IPS DF 6.9 (cell line): Measurements from ENCODE around the gene UBE2I.

Source experiments
- DNase-seq: peaks from one replicate; pipeline ENCODE4 v3.0.0-alpha.2; 2013; ENCODE audit warnings: low read depth, low spot score
- H3K27ac ChIP-seq: one replicate; pipeline ENCODE4 v1.5.1; 2013; ENCODE audit warnings: low read length, control low read depth
- H3K27me3 ChIP-seq: 2 replicates; pipeline ENCODE4 v1.6.1; 2013; ENCODE audit warnings: mild to moderate bottlenecking, low read length; ENCODE audit not compliant: control insufficient read depth, insufficient read depth
- H3K36me3 ChIP-seq: 2 replicates; pipeline ENCODE4 v1.6.1; 2013; ENCODE audit warnings: low read length; ENCODE audit not compliant: control insufficient read depth, insufficient read depth
- H3K4me1 ChIP-seq: 2 replicates; pipeline ENCODE4 v1.6.1; 2013; ENCODE audit warnings: low read length; ENCODE audit not compliant: control insufficient read depth, insufficient read depth
- H3K4me3 ChIP-seq: 2 replicates; pipeline ENCODE4 v1.5.1; 2013; ENCODE audit warnings: mild to moderate bottlenecking, low read length
- H3K9me3 ChIP-seq: 2 replicates; pipeline ENCODE4 v1.6.1; 2013; ENCODE audit warnings: low read length, inconsistent platforms; ENCODE audit not compliant: control insufficient read depth, insufficient read depth
- WGBS: extraction: QIAGEN DNeasy Blood & Tissue Kit; methylation state at CpG from one replicate; pipeline ENCODE4 v1.1.7; 2013; ENCODE audit warnings: mixed read lengths, missing lambda C conversion rate; ENCODE audit not compliant: insufficient read length, insufficient coverage; 5-methylcytosine and 5-hydroxymethylcytosine counted together

The UBE2I gene

GRCh38 chr16:1363501-1364041 is 54.1 kb downstream of the UBE2I start:
- no peaks in the 10 kb centered on the region for H3K9me3 ChIP-seq
- H3K4me3 ChIP-seq: no peak overlapping the region
- DNase-seq: no peak
- no peaks in the 10 kb centered on the region for H3K27me3 ChIP-seq
- WGBS: no CpG with 5 or more reads among the region's 18 CpGs
- no peaks in the 10 kb centered on the region; the same call in 1 of the 2 replicates for H3K4me1 ChIP-seq
- no peak overlapping the region for H3K27ac ChIP-seq
- H3K36me3 ChIP-seq: peaks cover 39% of the 10 kb centered on the region

DNA sequence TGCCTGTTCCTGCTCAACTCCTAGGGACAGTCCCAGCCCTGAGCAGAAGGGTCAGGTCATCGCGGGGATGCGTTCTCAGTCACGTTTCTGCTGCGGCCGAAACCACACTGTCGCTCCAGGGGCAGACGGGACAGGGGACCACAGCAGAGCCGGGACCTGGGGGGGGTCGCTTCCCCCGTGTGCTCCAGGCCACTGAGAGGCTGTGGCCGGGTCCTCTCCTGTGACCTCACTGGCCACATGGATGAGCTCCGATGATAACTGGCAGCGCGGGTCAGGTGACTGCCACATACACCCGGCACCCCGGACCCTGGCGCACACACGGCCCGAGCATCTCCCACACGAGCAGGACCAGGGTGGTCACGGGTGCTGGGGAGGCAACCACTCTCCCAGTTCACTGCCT is 55.1 kb downstream of the UBE2I start:
- Histone ChIP-seq H3K27me3 (no peaks in the 10 kb centered on the region), H3K36me3 (peaks cover 39% of the 10 kb centered on the region), H3K27ac (no peak overlapping the region), H3K9me3 (no peaks in the 10 kb centered on the region), H3K4me1 (no peaks in the 10 kb centered on the region; the same call in 1 of the 2 replicates), H3K4me3 (no peak overlapping the region; the same call in 1 of the 2 replicates)
- no peak for DNase-seq
- no CpG with 5 or more reads among the region's 22 CpGs for WGBS

GRCh38 chr16:1366060-1366711 is 56.8 kb downstream of the UBE2I start:
- Histone ChIP-seq H3K9me3 (no peaks in the 10 kb centered on the region), H3K4me1 (no peaks in the 10 kb centered on the region; the same call in 1 of the 2 replicates), H3K27ac (no peak overlapping the region), H3K4me3 (no peak overlapping the region; the same call in 1 of the 2 replicates), H3K27me3 (no peaks in the 10 kb centered on the region), H3K36me3 (peaks cover 43% of the 10 kb centered on the region)
- DNase-seq: no peak
- no CpG with 5 or more reads among the region's 29 CpGs for WGBS

- WGBS: no CpG with 5 or more reads among the region's 24 CpGs
- Histone ChIP-seq H3K9me3 (no peaks in the 10 kb centered on the region), H3K36me3 (peaks cover 46% of the 10 kb centered on the region), H3K4me1 (no peaks in the 10 kb centered on the region; the same call in 1 of the 2 replicates), H3K27ac (no peak overlapping the region), H3K27me3 (no peaks in the 10 kb centered on the region), H3K4me3 (no peak overlapping the region)
- no peak for DNase-seq
These were observed 57.4 kb downstream of the UBE2I start for GRCh38 chr16:1366712-1367299.

DNA sequence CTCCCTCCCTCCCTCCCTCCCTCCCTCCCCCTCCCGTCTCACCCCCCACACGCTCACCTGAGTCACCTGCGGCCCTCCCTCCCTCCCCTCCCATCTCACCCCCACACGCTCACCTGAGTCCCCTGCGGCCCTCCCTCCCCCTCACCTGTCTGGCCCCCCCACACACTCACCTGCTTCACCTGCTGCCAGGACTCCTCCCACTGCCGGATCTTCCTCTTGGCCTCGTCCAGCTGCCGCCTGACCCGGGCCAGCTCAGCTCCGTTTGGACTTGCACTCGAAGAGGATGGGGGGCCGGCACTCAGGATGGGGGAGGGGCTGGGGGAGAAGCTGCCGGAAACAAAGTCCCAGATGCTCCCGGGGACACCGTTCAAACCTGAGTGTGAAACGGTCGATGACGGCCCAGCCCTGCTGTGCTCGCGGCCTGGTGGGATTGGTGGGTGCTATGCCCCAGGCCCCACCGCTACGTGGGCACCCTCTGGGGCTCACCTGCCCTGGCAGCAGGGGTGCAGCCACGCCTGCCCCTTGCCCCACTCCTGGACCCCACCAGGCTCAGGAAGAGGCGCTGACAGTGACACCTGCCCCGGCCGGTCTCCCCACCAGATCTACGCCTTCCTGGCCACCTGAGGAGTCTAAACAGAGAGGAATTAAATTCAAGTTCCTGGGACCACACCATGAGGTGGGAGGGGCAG is 58.2 kb downstream of the UBE2I start:
- Histone ChIP-seq H3K9me3 (no peaks in the 10 kb centered on the region), H3K27ac (no peak overlapping the region), H3K4me1 (no peaks in the 10 kb centered on the region; the same call in 1 of the 2 replicates), H3K36me3 (peaks cover 40% of the 10 kb centered on the region), H3K27me3 (no peaks in the 10 kb centered on the region), H3K4me3 (no peak overlapping the region)
- DNase-seq: no peak
- no CpG with 5 or more reads among the region's 27 CpGs for WGBS

DNA sequence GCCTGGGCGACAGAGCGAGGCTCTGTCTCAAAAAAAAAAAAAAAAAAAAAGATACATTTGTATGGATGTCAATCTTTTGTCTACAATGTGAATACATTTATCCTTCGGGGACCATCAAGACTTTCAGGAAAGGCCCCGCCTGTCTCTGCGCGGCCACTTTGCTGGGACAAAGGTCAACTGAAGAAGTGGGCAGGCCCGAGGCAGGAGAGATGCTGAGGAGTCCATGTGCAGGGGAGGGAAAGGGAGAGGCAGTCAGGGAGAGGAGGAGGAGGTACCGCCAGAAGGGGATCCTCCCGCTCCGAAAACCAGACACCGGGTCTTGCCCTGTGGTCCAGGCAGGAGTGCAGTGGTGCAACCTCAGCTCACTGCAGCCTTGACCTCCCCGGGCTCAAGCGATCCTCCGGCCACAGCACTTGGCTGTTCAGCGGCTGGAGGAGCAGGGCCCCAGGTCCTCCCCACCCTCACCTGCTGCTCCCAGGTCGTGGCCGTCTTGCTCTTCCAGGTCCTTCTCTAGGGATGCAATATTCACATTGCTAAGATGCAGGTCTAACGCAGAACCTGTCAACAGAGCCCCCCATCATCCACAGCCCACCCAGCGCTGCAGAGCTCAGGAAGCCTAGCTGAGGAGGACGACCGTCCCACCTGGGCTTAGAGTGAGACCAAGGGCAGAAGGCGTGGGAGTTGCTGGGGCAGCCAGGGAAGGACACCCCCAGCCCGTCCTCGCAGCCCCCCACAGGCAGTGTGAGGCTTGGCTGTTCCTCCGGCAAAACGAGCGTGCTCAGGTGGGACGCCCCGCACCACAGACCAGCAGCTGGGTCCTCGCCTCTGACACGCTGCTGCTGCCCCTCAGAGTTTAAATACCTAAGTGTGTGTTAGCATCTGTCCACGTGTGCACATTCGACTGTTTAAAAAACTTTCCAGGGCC is 61.9 kb downstream of the UBE2I start:
- Histone ChIP-seq H3K27me3 (no peaks in the 10 kb centered on the region), H3K4me1 (no peaks in the 10 kb centered on the region; the same call in 1 of the 2 replicates), H3K4me3 (no peak overlapping the region), H3K36me3 (peaks cover 18% of the 10 kb centered on the region), H3K27ac (no peak overlapping the region), H3K9me3 (no peaks in the 10 kb centered on the region)
- no peak for DNase-seq
- WGBS: no CpG with 5 or more reads among the region's 33 CpGs

DNA sequence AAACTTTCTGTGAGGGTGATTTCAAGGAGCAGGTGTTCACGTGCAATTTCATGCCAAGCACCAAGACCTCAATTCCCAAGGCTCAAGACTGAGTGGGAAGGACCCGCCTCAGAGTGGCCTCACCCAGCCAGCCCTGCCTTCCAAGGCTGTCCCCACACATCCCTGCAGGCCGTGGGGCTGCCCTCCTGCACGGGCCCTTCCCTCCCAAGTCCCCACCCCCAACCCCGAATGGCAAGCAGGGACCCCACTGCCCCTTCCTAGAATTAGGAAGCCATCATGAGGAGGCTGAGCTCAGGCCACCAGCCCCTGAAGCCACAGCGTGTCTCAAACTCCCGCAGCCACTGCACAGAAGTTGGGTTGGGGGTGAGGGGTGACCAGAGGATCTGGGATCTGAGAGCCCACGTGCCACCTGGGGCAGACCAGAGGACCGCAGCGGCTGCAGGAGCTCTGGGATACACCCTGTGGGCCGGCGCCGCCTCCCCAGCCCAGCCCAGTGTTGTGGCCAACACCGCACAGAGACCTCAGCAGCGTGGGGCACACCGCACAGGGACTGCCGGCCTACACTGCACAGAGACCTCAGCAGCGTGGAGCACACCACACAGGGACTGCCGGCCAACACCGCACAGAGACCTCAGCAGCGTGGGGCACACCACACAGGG is 63.0 kb downstream of the UBE2I start:
- no CpG with 5 or more reads among the region's 21 CpGs for WGBS
- Histone ChIP-seq H3K4me3 (no peak overlapping the region), H3K36me3 (peaks cover 10% of the 10 kb centered on the region), H3K27ac (no peak overlapping the region), H3K4me1 (no peaks in the 10 kb centered on the region; the same call in 1 of the 2 replicates), H3K9me3 (no peaks in the 10 kb centered on the region), H3K27me3 (no peaks in the 10 kb centered on the region)
- DNase-seq: no peak

- Histone ChIP-seq H3K4me1 (no peaks in the 10 kb centered on the region; the same call in none of the 2 replicates), H3K4me3 (no peak overlapping the region), H3K36me3 (peaks cover 9% of the 10 kb centered on the region), H3K27me3 (no peaks in the 10 kb centered on the region), H3K9me3 (no peaks in the 10 kb centered on the region), H3K27ac (no peak overlapping the region)
- DNase-seq: no peak
- no CpG with 5 or more reads among the region's 46 CpGs for WGBS
These were observed 65.2 kb downstream of the UBE2I start for GRCh38 chr16:1374418-1375297.

DNA sequence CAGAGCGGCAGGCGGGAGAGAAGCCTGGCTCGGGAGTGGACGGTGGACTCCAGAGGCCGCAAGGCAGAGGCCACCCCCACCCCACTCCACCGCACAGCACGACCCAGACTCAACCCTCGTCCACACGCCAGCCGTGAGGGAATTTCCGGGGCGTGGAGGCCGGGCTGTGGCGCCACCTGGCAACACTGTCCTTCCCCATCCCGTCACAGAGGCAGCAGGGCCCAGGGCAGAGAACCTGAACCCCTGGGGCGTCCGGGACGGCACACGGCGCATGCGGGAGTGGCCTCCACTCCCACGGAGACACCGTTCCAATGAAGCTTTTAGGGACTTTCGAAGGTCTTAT is 65.8 kb downstream of the UBE2I start:
- Histone ChIP-seq H3K27ac (no peak overlapping the region), H3K36me3 (peaks cover 4% of the 10 kb centered on the region; the same call in 1 of the 2 replicates), H3K4me3 (no peak overlapping the region), H3K9me3 (no peaks in the 10 kb centered on the region), H3K27me3 (no peaks in the 10 kb centered on the region), H3K4me1 (no peaks in the 10 kb centered on the region; the same call in none of the 2 replicates)
- DNase-seq: no peak
- WGBS: no CpG with 5 or more reads among the region's 24 CpGs
